ENCODE measurements around the gene CNFN. TPM values are rescaled to one million over a fixed set of nuclear protein-coding genes. Genes with fewer than 3 reads are reported as not detected.

CNFN gene
- total RNA-seq, 1 experiment from 2014 or later: 7.1 TPM

GRCh38 chr19:42412661-42413076, 22.6 kb upstream of the CNFN start:
- H3K27ac ChIP-seq (ENCODE audit: insufficient read length, low read depth, low read length): no peak overlapping the region
- Mint-ChIP-seq H3K4me1 (peaks cover 11 to 16% of the 10 kb centered on the region in 2 experiments; a peak in 3 of 4 replicates), H3K36me3 (ENCODE audit: insufficient read depth in 1 of 3, low read depth in 3 of 3) (peaks cover 5 to 16% (median 15%) of the 10 kb centered on the region in 3 experiments; a peak in 6 of 7 replicates), H3K4me3 (no peak overlapping the region), H3K27me3 (ENCODE audit: low read depth) (peaks cover 92% of the 10 kb centered on the region), H3K27ac (no peak overlapping the region), H3K9me3 (no peaks in the 10 kb centered on the region)
- peaks cover 1% of the 10 kb centered on the region; the same call in 1 of the 2 replicates for H3K27me3 ChIP-seq (ENCODE audit: insufficient read depth, low read length)
- no peak overlapping the region for H3K23ac ChIP-seq (ENCODE audit: insufficient read length, low read depth, low read length)
- H3T11ph ChIP-seq (ENCODE audit: low read length): no peak overlapping the region
- H3K4me2 ChIP-seq (ENCODE audit: insufficient read depth, insufficient read length, low read length): no peak overlapping the region
- H4K20me1 ChIP-seq (ENCODE audit: control insufficient read depth, insufficient read depth, insufficient read length): no peaks in the 10 kb centered on the region
- no peak overlapping the region for H2AFZ ChIP-seq (ENCODE audit: low read length)
- no peak overlapping the region for H4K8ac ChIP-seq (replicated peaks; ENCODE audit: insufficient read length, low read depth, low read length)
- no peak overlapping the region for H2BK20ac ChIP-seq (ENCODE audit: low read depth, low read length, poor library complexity, severe bottlenecking)
- H3K79me2 ChIP-seq (ENCODE audit: insufficient read depth, low read length): no peaks in the 10 kb centered on the region
- WGBS (ENCODE audit: extremely low coverage, insufficient read length, low lambda C conversion rate): no CpG with 5 or more reads among the region's 4 CpGs
- no peak overlapping the region for H2BK120ac ChIP-seq (ENCODE audit: low read depth, low read length, poor library complexity, severe bottlenecking)
- H3K9ac ChIP-seq (ENCODE audit: extremely low read depth, insufficient read length, low read length): no peak overlapping the region
- no peak for DNase-seq
- no peak overlapping the region for H3K18ac ChIP-seq (ENCODE audit: insufficient read length, low read depth, low read length)
- no peak overlapping the region for H3K14ac ChIP-seq (ENCODE audit: insufficient read depth, low read length)
- H3K9me3 ChIP-seq (ENCODE audit: control insufficient read depth, low read depth, low read length): no peaks in the 10 kb centered on the region
- no peaks in the 10 kb centered on the region for H3K79me1 ChIP-seq (ENCODE audit: insufficient read depth, low read depth, low read length, poor library complexity, severe bottlenecking)
- no peaks in the 10 kb centered on the region for H3K23me2 ChIP-seq (ENCODE audit: insufficient read length, low read depth, low read length, poor library complexity, severe bottlenecking)
- no peak overlapping the region for H4K5ac ChIP-seq (ENCODE audit: insufficient read length, low read depth, low read length)
- H3K4ac ChIP-seq (ENCODE audit: low read depth, low read length): no peak overlapping the region
- H2BK5ac ChIP-seq (ENCODE audit: insufficient read length, low read length): no peak overlapping the region
- H4K91ac ChIP-seq (ENCODE audit: insufficient read length, low read depth, low read length): no peak overlapping the region
- H2AK5ac ChIP-seq (ENCODE audit: insufficient read length, low read length): no peak overlapping the region
- TF ChIP-seq CTCF (conservative IDR thresholded peaks at IDR 0.05): no peak
- no peak overlapping the region for H2BK12ac ChIP-seq (ENCODE audit: insufficient read length, low read depth, low read length)
- H3K4me1 ChIP-seq (ENCODE audit: insufficient read depth, low read length): no peaks in the 10 kb centered on the region
- H3K56ac ChIP-seq (ENCODE audit: insufficient read length, low read depth, low read length): no peak overlapping the region
- no peak overlapping the region for H2BK15ac ChIP-seq (ENCODE audit: low read depth, low read length)

Data from H9 (cell line).